ENCODE data around the gene FDX2. TPM values are rescaled to one million over a fixed set of nuclear protein-coding genes. Genes with fewer than 3 reads are reported as not detected.

Gene FDX2
- total RNA-seq, 2 donors from 2014 or later: 12.5 to 20.4 TPM

GRCh38 chr19:10293637-10294367 is 22.0 kb downstream of the FDX2 start:
- Histone ChIP-seq H3K27me3 (peaks cover 29 to 56% of the 10 kb centered on the region in 2 donors), H3K36me3 (no peaks in the 10 kb centered on the region), H3K27ac (no peak overlapping the region), H3K9me3 (no peaks in the 10 kb centered on the region), H3K4me1 (peaks cover 0 to 59% of the 10 kb centered on the region in 2 donors), H3K4me3 (no peak overlapping the region)
- DNase-seq (ENCODE audit: low spot score): no peak
- no peak for TF ChIP-seq CTCF (IDR thresholded peaks at IDR 0.05)

DNA sequence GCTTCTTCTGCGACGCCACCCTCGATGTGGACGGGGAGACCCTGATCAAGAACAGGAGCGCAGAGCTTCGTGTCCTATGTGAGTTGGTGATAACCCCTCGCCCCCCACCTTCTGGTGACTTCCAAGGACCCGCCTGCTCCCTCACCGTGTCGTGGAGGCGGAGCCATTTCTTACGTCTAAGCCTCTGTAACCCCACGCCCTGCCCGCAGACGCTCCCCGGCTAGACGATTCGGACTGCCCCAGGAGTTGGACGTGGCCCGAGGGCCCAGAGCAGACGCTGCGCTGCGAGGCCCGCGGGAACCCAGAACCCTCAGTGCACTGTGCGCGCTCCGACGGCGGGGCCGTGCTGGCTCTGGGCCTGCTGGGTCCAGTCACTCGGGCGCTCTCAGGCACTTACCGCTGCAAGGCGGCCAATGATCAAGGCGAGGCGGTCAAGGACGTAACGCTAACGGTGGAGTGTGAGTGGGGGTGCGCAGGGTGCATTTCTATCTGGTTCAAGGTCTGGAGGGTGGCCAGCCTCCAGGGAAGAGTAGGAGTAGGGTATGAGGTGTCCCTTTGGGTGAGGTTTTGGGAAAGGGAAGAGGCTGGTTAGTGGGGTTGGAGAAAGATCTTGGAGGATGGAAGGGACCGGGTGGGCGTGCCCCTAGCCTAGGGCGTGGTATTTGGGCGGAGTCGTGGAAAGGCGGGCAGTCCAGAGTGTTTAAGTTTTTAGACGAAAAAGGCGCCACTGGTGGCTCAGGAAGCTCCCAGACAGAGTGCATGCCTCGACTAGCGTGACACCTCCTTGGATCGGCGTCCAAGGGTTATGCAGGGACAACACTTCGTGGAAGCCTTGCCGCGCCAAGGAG is 22.8 kb downstream of the FDX2 start:
- TF ChIP-seq CTCF (IDR thresholded peaks at IDR 0.05): no peak
- DNase-seq (ENCODE audit: low spot score): no peak
- Histone ChIP-seq H3K27me3 (peaks cover 33 to 62% of the 10 kb centered on the region in 2 donors), H3K4me1 (peaks cover 0 to 66% of the 10 kb centered on the region in 2 donors), H3K36me3 (no peaks in the 10 kb centered on the region), H3K9me3 (no peaks in the 10 kb centered on the region), H3K4me3 (peak overlapping the region; percentile 7 to 41), H3K27ac (no peak overlapping the region)

DNA sequence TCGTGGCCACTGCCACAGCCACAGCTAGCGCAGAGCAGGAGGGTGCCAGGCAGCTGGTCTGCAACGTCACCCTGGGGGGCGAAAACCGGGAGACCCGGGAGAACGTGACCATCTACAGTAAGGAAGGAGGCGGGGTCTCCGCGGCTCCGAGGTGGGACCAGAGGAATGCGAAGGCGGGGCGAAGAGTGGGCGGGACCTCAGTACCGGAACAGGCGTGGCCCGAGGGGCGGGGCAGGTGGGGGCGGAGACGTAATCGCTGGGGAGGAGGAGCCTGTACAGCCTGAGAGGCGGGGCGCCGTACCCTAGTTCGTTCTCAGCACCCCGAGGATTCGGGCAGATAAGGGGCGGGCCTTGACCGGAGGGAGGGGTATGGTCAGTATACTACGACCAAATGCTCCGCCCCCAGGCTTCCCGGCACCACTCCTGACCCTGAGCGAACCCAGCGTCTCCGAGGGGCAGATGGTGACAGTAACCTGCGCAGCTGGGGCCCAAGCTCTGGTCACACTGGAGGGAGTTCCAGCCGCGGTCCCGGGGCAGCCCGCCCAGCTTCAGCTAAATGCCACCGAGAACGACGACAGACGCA is 23.5 kb downstream of the FDX2 start:
- DNase-seq (ENCODE audit: low spot score): no peak
- peaks cover 0 to 73% of the 10 kb centered on the region in 2 donors for H3K4me1 ChIP-seq
- no peak for TF ChIP-seq CTCF (IDR thresholded peaks at IDR 0.05)
- no peaks in the 10 kb centered on the region for H3K36me3 ChIP-seq
- H3K27me3 ChIP-seq: peaks cover 39 to 65% of the 10 kb centered on the region in 2 donors
- H3K9me3 ChIP-seq: no peaks in the 10 kb centered on the region
- H3K4me3 ChIP-seq: peak overlapping the region; percentile 7 to 41
- no peak overlapping the region for H3K27ac ChIP-seq

DNA sequence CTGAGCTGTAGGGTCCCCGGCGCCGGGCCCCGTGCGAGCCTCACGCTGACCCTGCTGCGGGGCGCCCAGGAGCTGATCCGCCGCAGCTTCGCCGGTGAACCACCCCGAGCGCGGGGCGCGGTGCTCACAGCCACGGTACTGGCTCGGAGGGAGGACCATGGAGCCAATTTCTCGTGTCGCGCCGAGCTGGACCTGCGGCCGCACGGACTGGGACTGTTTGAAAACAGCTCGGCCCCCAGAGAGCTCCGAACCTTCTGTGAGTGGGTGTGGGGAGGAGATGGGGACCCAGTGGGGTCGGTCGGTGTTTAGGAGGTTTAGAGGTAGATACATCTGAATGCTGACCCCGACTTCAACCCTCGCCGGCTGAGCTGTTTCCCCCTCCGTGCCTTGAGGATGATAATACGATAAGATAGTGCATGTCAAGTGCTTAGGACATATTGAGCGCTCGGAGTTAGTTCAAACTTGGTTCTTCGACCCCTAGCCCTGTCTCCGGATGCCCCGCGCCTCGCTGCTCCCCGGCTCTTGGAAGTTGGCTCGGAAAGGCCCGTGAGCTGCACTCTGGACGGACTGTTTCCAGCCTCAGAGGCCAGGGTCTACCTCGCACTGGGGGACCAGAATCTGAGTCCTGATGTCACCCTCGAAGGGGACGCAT is 24.1 kb downstream of the FDX2 start:
- peaks cover 39 to 65% of the 10 kb centered on the region in 2 donors for H3K27me3 ChIP-seq
- H3K27ac ChIP-seq: no peak overlapping the region
- peak overlapping the region; percentile 18 to 41 for H3K4me3 ChIP-seq
- no peaks in the 10 kb centered on the region for H3K9me3 ChIP-seq
- no peak for DNase-seq (ENCODE audit: low spot score)
- no peaks in the 10 kb centered on the region for H3K36me3 ChIP-seq
- TF ChIP-seq CTCF (IDR thresholded peaks at IDR 0.05): no peak
- peaks cover 0 to 79% of the 10 kb centered on the region in 2 donors for H3K4me1 ChIP-seq

DNA sequence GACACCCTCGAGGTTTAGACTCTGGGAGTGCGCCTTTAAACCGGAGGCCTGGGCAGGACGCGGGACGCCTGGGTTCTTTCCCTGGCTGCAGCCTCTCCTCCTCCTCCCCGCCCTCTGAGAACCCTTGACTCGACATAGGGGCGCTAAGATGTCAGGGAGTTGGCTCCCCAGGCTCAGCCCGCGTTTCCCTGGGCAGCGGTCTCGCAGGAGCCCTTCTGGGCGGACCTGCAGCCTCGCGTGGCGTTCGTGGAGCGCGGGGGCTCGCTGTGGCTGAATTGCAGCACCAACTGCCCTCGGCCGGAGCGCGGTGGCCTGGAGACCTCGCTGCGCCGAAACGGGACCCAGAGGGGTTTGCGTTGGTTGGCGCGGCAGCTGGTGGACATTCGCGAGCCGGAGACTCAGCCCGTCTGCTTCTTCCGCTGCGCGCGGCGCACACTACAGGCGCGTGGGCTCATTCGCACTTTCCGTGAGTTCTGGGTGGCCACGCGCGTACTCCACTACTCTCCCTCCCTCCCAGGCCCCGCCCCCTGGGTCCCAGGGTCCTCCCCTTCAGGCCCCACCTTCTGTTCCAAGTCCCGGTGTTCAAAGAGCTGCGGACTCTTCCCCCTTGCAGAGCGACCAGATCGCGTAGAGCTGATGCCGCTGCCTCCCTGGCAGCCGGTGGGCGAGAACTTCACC is 24.8 kb downstream of the FDX2 start:
- peak overlapping the region; percentile 18 to 41 for H3K4me3 ChIP-seq
- no peak overlapping the region for H3K27ac ChIP-seq
- no peak for TF ChIP-seq CTCF (IDR thresholded peaks at IDR 0.05)
- no peaks in the 10 kb centered on the region for H3K36me3 ChIP-seq
- H3K9me3 ChIP-seq: no peaks in the 10 kb centered on the region
- DNase-seq (ENCODE audit: low spot score): no peak
- peaks cover 0 to 83% of the 10 kb centered on the region in 2 donors for H3K4me1 ChIP-seq
- peaks cover 39 to 62% of the 10 kb centered on the region in 2 donors for H3K27me3 ChIP-seq
